HG03103 (cell line): ENCODE measurements around the gene COPB2.

Experiments
- ATAC-seq: cut with Tn5 transposase; IDR thresholded peaks from one replicate; pipeline ENCODE4 v1.9.1; 2021; ENCODE audit warnings: low read depth; ENCODE audit not compliant: unreplicated experiment

COPB2 gene

GRCh38 chr3:139309880-139310279 lies 79.6 kb downstream of the COPB2 start:
- no peak for ATAC-seq

GRCh38 chr3:139309061-139309591 lies 80.3 kb downstream of the COPB2 start:
- no peak for ATAC-seq

GRCh38 chr3:139308560-139308959 lies 80.9 kb downstream of the COPB2 start:
- ATAC-seq, result no peak

- ATAC-seq, result no peak
Measured at GRCh38 chr3:139307601-139308555, 81.6 kb downstream of the COPB2 start.
